ENCODE results near the gene KCTD17. TPM values are rescaled to one million over a fixed set of nuclear protein-coding genes. Genes with fewer than 3 reads are reported as not detected.

The KCTD17 gene
- polyA plus RNA-seq, 2 of the 4 experiments (the other 2 are of a cell fraction) = 18.7 to 37.1 TPM

GRCh38 chr22:37079668-37080171, 28.2 kb downstream of the KCTD17 start:
- CTCF ChIA-PET = interaction anchor here (0.6 to 1.4 kb wide), 3 partner anchors 10 to 62 kb away, joined by 3 to 4 read pairs (median 4); no protein-coding TSS in a partner anchor
- ATAC-seq = 0 out of 6 replicates have a peak, but pooled peaks of 1 of the 2 experiments have one; percentile 10
- peak overlapping the region in 1 of 2 experiments; percentile 33; a peak in 1 of 6 replicates for H3K27ac ChIP-seq
- no peak overlapping the region for H3K4me2 ChIP-seq
- no peak for DNase-seq (ENCODE audit: low read depth in 1 of 2, low spot score in 1 of 2)
- FAIRE-seq = no peak
- WGBS (ENCODE audit: missing lambda C conversion rate) = 77% methylated on average over 9 of the region's 15 CpGs
- TF ChIP-seq, protein P1, sequence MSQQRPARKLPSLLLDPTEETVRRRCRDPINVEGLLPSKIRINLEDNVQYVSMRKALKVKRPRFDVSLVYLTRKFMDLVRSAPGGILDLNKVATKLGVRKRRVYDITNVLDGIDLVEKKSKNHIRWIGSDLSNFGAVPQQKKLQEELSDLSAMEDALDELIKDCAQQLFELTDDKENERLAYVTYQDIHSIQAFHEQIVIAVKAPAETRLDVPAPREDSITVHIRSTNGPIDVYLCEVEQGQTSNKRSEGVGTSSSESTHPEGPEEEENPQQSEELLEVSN (IDR thresholded peaks at IDR 0.05; ENCODE audit: borderline replicate concordance, low read depth) = no peak
- TF ChIP-seq, protein P2, sequence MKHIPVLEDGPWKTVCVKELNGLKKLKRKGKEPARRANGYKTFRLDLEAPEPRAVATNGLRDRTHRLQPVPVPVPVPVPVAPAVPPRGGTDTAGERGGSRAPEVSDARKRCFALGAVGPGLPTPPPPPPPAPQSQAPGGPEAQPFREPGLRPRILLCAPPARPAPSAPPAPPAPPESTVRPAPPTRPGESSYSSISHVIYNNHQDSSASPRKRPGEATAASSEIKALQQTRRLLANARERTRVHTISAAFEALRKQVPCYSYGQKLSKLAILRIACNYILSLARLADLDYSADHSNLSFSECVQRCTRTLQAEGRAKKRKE (CRISPR knock-in tag; IDR thresholded peaks at IDR 0.05; ENCODE audit: low read depth) = no peak
- TF ChIP-seq ZC3H11A (IDR thresholded peaks at IDR 0.05) (no peak), ESRRA (IDR thresholded peaks at IDR 0.05; ENCODE audit: borderline replicate concordance, low read length) (no peak), GATA3 (IDR thresholded peaks at IDR 0.05; ENCODE audit: borderline replicate concordance) (no peak), JUNB (IDR thresholded peaks at IDR 0.05) (no peak), SMC3 (IDR thresholded peaks at IDR 0.05) (no peak), MAZ (IDR thresholded peaks at IDR 0.05; ENCODE audit: borderline replicate concordance, low read depth, low read length) (no peak), CBX8 (IDR thresholded peaks at IDR 0.05) (no peak), NPAS2 (CRISPR knock-in tag; IDR thresholded peaks at IDR 0.05; ENCODE audit: borderline replicate concordance) (no peak), CBX2 (IDR thresholded peaks at IDR 0.05; ENCODE audit: borderline replicate concordance, low read depth) (no peak), CHD4 (IDR thresholded peaks at IDR 0.05; ENCODE audit: borderline replicate concordance) (no peak), FOSB (CRISPR knock-in tag; IDR thresholded peaks at IDR 0.05) (no peak), HDAC2 (IDR thresholded peaks at IDR 0.05) (no peak), BHLHE40 (IDR thresholded peaks at IDR 0.05; ENCODE audit: low read depth, low read length) (no peak), EHMT2 (IDR thresholded peaks at IDR 0.05; ENCODE audit: low read depth) (no peak), MAX (IDR thresholded peaks at IDR 0.05) (no peak)
- TF ChIP-seq, protein P3, sequence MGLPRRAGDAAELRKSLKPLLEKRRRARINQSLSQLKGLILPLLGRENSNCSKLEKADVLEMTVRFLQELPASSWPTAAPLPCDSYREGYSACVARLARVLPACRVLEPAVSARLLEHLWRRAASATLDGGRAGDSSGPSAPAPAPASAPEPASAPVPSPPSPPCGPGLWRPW (IDR thresholded peaks at IDR 0.05) = no peak
- TF ChIP-seq, protein P4, sequence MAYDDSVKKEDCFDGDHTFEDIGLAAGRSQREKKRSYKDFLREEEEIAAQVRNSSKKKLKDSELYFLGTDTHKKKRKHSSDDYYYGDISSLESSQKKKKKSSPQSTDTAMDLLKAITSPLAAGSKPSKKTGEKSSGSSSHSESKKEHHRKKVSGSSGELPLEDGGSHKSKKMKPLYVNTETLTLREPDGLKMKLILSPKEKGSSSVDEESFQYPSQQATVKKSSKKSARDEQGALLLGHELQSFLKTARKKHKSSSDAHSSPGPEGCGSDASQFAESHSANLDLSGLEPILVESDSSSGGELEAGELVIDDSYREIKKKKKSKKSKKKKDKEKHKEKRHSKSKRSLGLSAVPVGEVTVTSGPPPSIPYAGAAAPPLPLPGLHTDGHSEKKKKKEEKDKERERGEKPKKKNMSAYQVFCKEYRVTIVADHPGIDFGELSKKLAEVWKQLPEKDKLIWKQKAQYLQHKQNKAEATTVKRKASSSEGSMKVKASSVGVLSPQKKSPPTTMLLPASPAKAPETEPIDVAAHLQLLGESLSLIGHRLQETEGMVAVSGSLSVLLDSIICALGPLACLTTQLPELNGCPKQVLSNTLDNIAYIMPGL (CRISPR knock-in tag; IDR thresholded peaks at IDR 0.05; ENCODE audit: borderline replicate concordance) = no peak
- POLR2A ChIA-PET = interaction anchor here (1.3 kb wide), 1 partner anchor 120 kb away, joined by 3 read pairs; no protein-coding TSS in a partner anchor
- no peaks in the 10 kb centered on the region for H3K9me3 ChIP-seq
- peaks cover 6% of the 10 kb centered on the region for H3K4me1 ChIP-seq
- H3K4me3 ChIP-seq = no peak overlapping the region

DNA sequence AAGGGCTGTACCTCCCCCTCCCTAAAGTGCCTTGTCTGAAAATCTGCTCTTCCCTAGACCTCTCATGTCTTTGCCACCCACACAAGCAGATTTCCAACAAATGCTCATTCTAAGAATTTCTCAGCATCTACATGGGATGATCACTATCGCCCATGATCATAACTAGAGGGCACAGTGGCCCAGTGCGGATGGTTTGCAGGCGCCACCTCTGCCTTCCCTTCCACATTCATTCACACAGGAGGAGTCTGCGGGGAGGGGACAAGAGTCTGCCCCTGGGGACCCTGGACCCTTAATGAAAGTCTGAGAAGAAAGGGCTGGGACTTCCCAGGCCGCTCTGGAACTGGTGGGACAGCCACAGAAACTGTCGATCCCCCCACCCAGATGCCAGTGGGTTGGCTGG, 28.9 kb downstream of the KCTD17 start:
- Histone ChIP-seq H3K4me3 (no peak overlapping the region), H3K4me2 (no peak overlapping the region), H3K4me1 (peaks cover 6% of the 10 kb centered on the region), H3K27ac (no peak overlapping the region; a peak in 1 of 6 replicates), H3K9me3 (no peaks in the 10 kb centered on the region)
- 80% methylated on average over 4 of the region's 6 CpGs for WGBS (ENCODE audit: missing lambda C conversion rate)
- TF ChIP-seq EHF (CRISPR knock-in tag; IDR thresholded peaks at IDR 0.05) (no peak), CBX2 (IDR thresholded peaks at IDR 0.05; ENCODE audit: borderline replicate concordance, low read depth) (no peak), POLR2AphosphoS2 (conservative IDR thresholded peaks at IDR 0.05; ENCODE audit: low read length) (no peak)
- TF ChIP-seq, protein P5, sequence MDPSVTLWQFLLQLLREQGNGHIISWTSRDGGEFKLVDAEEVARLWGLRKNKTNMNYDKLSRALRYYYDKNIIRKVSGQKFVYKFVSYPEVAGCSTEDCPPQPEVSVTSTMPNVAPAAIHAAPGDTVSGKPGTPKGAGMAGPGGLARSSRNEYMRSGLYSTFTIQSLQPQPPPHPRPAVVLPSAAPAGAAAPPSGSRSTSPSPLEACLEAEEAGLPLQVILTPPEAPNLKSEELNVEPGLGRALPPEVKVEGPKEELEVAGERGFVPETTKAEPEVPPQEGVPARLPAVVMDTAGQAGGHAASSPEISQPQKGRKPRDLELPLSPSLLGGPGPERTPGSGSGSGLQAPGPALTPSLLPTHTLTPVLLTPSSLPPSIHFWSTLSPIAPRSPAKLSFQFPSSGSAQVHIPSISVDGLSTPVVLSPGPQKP (IDR thresholded peaks at IDR 0.05; ENCODE audit: low read depth, low read length) = no peak
- ATAC-seq (no peak), DNase-seq (ENCODE audit: low read depth in 1 of 2, low spot score in 1 of 2) (no peak), FAIRE-seq (no peak)
- ChIA-PET POLR2A (interaction anchor here (1.3 kb wide), 1 partner anchor 119 kb away, joined by 3 read pairs; no protein-coding TSS in a partner anchor), CTCF (interaction anchor here (0.6 to 1.4 kb wide), 3 partner anchors 10 to 61 kb away, joined by 3 to 4 read pairs (median 3); no protein-coding TSS in a partner anchor)

All from A549 (cell line).